Mammary epithelial cell (primary cell): Measurements from ENCODE around the gene ICOSLG.

Experiments
- CTCF ChIP-seq, 2 donors: IDR thresholded peaks in 1 of 2; conservative IDR thresholded peaks in 1 of 2; 2 replicates each; pipeline ENCODE4 v1.5.1; 2011 to 2012; ENCODE audit warnings: inconsistent platforms in 2 of 2, low read length in 2 of 2, mild to moderate bottlenecking in 2 of 2, control low read depth in 1 of 2, low read depth in 1 of 2; ENCODE audit not compliant: insufficient read depth in 1 of 2; ENCODE audit errors: extremely low read depth in 1 of 2
- EZH2 ChIP-seq: IDR thresholded peaks from 2 replicates; pipeline ENCODE4 v1.6.1; 2012; ENCODE audit warnings: low read length, inconsistent platforms, borderline replicate concordance

GRCh38 chr21:44272284-44272858 lies 31.6 kb upstream of the ICOSLG start:
- no peak for TF ChIP-seq CTCF (conservative IDR thresholded peaks at IDR 0.05 in 1 of 2, IDR thresholded peaks at IDR 0.05 in 1 of 2; ENCODE audit: extremely low read depth in 1 of 2, insufficient read depth in 1 of 2, low read depth in 1 of 2, low read length in 2 of 2)
- TF ChIP-seq EZH2, result no peak
